ENCODE results near the gene SMIM35. TPM values are rescaled to one million over a fixed set of nuclear protein-coding genes. Genes with fewer than 3 reads are reported as not detected.

The SMIM35 gene
- polyA plus RNA-seq, 4 donors = 0.07 to 0.35 (median 0.10) TPM; not detected in 1

- no peak for DNase-seq (ENCODE audit: low read depth in 4 of 4, low spot score in 3 of 4)
Observed at GRCh38 chr11:118007040-118007439, 79.7 kb downstream of the SMIM35 start.

GRCh38 chr11:118006153-118006534 lies 80.6 kb downstream of the SMIM35 start:
- no peak for DNase-seq (ENCODE audit: low read depth in 4 of 4, low spot score in 3 of 4)

GRCh38 chr11:118005224-118006152 lies 81.3 kb downstream of the SMIM35 start:
- no peak for DNase-seq (ENCODE audit: low read depth in 4 of 4, low spot score in 3 of 4)

- no peak for DNase-seq (ENCODE audit: low read depth in 4 of 4, low spot score in 3 of 4)
Observed at GRCh38 chr11:118004543-118005223, 82.1 kb downstream of the SMIM35 start.

- no peak for DNase-seq (ENCODE audit: low read depth in 4 of 4, low spot score in 3 of 4)
Observed at GRCh38 chr11:118003456-118003855, 83.3 kb downstream of the SMIM35 start.

GRCh38 chr11:118002541-118003423 lies 84.0 kb downstream of the SMIM35 start:
- DNase-seq (ENCODE audit: low read depth in 4 of 4, low spot score in 3 of 4) = peak; percentile 48 to 59 (median 57)

GRCh38 chr11:118002010-118002540 lies 84.7 kb downstream of the SMIM35 start:
- DNase-seq (ENCODE audit: low read depth in 4 of 4, low spot score in 3 of 4) = no peak

- no peak for DNase-seq (ENCODE audit: low read depth in 4 of 4, low spot score in 3 of 4)
Observed at GRCh38 chr11:118001494-118001971, 85.2 kb downstream of the SMIM35 start.

GRCh38 chr11:118000850-118001228 lies 85.9 kb downstream of the SMIM35 start:
- DNase-seq (ENCODE audit: low read depth in 4 of 4, low spot score in 3 of 4) = no peak

- no peak for DNase-seq (ENCODE audit: low read depth in 4 of 4, low spot score in 3 of 4)
Observed at GRCh38 chr11:118000067-118000849, 86.5 kb downstream of the SMIM35 start.

- DNase-seq (ENCODE audit: low read depth in 4 of 4, low spot score in 3 of 4) = no peak
Observed at GRCh38 chr11:117999354-117999993, 87.3 kb downstream of the SMIM35 start.

- no peak for DNase-seq (ENCODE audit: low read depth in 4 of 4, low spot score in 3 of 4)
Observed at GRCh38 chr11:117998664-117999353, 88.0 kb downstream of the SMIM35 start.

GRCh38 chr11:117997823-117998579 lies 88.8 kb downstream of the SMIM35 start:
- no peak for DNase-seq (ENCODE audit: low read depth in 4 of 4, low spot score in 3 of 4)

- DNase-seq (ENCODE audit: low read depth in 4 of 4, low spot score in 3 of 4) = no peak
Observed at GRCh38 chr11:117997406-117997805, 89.4 kb downstream of the SMIM35 start.

GRCh38 chr11:117996058-117996457 lies 90.7 kb downstream of the SMIM35 start:
- DNase-seq (ENCODE audit: low read depth in 4 of 4, low spot score in 3 of 4) = no peak

- no peak for DNase-seq (ENCODE audit: low read depth in 4 of 4, low spot score in 3 of 4)
Observed at GRCh38 chr11:117995472-117995871, 91.3 kb downstream of the SMIM35 start.

GRCh38 chr11:117993988-117994745 lies 92.6 kb downstream of the SMIM35 start:
- DNase-seq (ENCODE audit: low read depth in 4 of 4, low spot score in 3 of 4) = no peak

All from left renal pelvis (tissue), 4 donors.